ENCODE data around the gene IL15RA. TPM values are rescaled to one million over a fixed set of nuclear protein-coding genes. Genes with fewer than 3 reads are reported as not detected.
"Not testable (repeated sequence)": the region's sequence is repeated elsewhere in the genome, so short reads cannot be mapped to it uniquely, and the experiment has no call there.

Gene IL15RA
- total RNA-seq, 1 donor from 2014 or later, result 3.0 TPM

- DNase-seq, result no peak
Observed at GRCh38 chr10:6005856-6006395, 28.6 kb upstream of the IL15RA start.

GRCh38 chr10:6005161-6005804 lies 27.9 kb upstream of the IL15RA start:
- not testable (repeated sequence) for DNase-seq

DNA sequence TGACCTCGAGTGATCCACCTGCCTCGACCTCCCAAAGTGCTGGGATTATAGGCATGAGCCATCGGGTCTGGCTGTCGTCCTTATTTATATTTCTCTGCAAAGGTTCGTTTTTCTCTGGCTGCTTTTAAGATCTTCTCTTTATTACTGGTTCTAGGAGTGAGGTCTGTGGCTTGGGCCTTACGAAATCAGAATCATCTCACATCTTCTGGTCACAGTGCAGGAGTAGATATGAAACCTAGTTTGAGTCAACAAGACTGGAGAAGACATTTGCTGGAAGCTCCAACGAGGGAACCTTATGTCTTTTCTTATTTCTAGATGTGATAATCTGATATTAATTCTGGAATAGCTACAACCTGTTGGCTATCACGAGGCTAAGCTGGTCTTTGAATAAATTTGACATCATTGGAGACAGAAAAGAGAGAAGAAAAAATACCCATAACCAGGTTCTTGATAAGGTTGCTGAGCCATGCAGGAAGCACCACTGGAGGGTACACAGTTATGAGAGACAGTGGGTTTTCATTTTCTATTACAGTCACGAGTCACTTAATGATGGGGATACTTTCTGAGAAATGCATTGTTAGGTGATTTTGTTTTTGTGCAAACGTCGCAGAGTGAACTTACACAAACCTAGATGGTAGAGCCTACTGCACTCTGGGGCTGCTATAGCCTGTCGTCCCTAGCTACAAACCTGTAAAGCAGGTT lies 25.6 kb upstream of the IL15RA start:
- DNase-seq, result no peak

- DNase-seq, result no peak
Observed at GRCh38 chr10:5999440-6000165, 22.3 kb upstream of the IL15RA start.

DNA sequence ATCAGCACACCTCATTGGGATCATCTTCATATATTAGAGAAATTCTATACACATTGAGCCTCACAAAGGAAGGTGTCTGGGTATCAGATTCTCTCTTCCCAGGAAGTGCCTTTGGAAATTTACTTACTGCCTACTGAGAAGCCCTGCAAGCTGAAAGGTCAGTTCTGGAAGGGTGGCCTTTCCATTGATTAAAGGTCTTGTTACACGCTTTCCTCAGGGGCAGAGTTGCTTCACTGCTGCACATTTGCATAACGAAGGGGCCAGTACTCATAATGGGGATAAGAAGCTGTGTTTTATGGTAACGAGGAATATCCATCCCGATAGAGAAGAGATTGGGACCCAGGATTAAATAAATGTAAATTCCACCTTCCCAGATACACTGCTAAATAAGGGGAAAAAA lies 19.4 kb upstream of the IL15RA start:
- no peak for DNase-seq

GRCh38 chr10:5992398-5992797 lies 15.1 kb upstream of the IL15RA start:
- DNase-seq, result no peak

DNA sequence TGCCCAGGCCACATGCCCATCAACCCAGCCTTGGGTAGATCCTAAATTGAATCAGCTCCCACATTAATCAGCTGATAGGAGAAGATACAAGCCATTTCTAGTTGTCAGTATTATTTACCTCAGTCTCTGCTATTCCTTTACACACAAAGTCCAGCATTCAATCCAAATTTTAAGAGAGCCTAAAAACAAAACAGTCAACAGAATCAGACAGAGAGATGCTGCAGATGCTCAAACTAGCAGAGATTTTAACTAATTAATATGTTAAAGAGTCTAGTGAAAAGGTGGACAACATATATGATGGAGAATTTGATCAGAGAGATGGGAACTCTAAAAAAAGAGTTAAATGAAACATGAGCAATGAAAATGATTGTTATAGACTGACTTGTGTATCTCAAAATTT lies 14.4 kb upstream of the IL15RA start:
- DNase-seq, result no peak

- no peak for DNase-seq
Observed at GRCh38 chr10:5989756-5990155, 12.4 kb upstream of the IL15RA start.

DNA sequence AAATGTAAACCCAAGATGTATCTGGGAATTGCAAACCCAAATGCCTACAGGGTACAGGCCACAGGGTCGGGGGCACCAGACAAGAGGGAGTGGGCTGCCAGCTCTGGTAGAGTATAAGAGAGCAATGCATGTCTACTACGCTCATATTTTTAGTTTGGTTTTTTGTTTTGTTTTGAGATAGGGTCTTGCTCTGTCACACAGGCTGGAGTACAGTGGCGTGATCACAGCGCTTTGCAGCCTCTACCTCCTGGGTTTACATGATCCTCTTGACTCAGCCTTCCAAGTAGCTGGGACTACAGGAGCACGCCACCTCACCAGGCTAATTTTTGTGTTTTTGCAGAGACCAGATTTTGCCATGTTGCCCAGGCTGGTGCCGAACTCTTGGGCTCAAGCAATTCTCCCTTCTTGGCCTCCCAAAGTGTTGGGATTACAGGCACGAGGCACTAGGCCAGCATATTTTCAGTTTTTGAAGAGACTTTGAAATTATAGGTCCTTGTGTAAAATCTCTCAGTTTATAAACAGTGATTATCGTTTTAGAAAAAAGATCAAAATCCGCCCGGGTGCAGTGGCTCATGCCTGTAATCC lies 11.1 kb upstream of the IL15RA start:
- DNase-seq, result no peak

DNA sequence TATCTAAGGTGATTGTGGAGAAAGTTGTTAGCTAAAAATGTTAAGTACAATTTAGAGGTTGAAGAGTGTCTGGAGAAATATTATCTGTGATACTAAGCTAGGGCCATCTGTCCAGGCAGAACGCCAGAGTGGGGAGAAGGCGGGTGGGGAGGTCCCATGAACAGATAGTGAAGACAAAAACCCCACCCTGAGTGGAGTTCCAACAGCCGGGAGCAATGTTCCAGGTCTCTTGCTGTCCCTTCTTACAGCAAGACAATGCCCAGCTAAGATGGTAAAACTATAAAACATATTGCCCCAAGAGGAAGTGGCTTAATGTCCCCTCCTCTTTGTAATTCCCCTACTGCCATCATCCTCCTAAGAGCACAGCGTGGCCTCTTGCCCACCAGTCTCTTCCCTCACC lies 10.4 kb upstream of the IL15RA start:
- peak; percentile 36 for DNase-seq

DNA sequence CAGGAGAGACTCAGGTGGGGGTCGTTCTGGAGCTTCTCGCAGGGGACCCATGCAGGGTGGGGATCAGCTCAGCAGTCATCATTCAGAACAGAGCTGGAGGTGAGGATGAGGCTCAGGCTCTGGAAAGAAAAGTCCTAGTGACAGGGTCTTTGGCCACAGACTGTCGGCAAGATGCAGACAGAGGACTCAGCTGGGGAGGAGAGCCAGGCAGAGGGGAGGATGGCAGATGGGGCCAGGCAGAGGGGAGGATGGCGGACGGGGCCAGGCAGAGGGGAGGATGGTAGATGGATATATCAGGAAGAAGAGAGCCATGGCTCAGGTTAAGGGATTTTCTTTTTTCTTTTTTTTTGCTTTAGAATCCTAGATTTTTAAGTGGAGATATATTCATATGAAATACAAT lies 7.7 kb upstream of the IL15RA start:
- no peak for DNase-seq

DNA sequence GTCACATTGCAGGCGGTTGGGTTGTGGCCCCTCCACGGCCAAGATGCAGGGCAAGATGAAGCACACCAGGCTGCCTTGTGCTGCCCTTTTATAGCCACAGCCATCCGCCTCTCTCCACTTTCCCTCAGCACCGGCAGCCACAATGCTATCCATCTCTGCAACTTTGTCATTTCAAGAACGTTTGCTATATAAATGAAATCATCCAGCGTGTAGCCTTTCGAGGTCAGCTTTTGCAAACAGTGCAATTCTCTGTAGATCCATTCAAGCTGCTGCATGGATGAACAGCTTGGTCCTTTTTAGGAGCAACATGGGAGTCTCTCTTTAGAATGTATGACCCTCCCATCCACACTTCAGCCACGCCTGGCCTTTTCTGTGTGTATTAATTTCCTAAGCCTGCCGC lies 6.4 kb upstream of the IL15RA start:
- no peak for DNase-seq

GRCh38 chr10:5981529-5981928 lies 4.2 kb upstream of the IL15RA start:
- no peak for DNase-seq

- no peak for DNase-seq
Observed at GRCh38 chr10:5978230-5978489, 817 bp upstream of the IL15RA start.

DNA sequence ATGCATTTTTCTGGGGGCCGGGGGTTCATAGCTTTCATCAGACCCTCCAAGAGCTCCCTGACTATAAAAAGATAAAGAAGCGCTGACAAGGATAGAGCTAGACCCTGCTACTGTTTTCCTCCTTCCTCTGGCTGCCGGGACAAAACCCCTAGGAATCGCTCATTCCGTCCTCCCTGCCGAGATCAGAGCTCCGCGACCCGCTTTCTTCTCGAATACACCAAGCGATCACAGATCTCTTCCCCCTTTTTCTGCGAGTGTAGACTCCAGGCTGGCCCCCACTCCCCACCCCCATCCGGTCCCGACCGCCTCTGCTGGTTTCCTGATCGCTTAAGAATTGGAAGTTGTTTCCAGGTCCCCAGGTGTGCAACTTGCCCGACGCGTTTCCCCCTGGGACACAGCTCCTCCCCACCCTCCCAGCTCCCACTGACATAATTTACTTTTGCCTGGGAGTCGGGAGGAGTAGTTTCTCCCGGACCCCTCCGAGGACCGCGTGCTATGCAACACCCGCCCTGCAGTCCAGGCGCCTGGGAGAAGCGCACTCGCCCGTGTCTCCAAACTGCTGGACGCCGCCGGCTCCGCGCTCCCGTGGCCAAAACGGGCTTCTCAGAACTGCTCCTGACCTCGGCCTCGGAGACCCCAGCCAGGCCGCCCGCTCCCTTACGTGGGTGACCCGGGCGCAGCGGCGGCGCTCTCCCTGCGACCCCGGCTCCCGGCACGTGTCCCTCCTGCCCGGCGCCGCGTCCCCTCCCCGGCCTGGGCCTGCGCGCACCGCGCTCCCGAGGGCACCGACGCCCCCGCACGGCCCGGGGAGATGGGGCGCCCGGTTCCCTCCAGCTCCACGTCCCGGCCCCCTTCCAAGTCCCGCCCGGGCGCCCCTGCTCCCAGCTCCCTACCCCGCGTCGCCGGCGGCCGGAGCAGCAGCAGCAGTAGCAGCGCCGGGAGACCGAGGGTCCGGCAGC lies 552 bp downstream of the IL15RA start:
- peak; percentile 43 for DNase-seq

- no peak for DNase-seq
Observed at GRCh38 chr10:5975641-5976473, 1.5 kb downstream of the IL15RA start.

DNA sequence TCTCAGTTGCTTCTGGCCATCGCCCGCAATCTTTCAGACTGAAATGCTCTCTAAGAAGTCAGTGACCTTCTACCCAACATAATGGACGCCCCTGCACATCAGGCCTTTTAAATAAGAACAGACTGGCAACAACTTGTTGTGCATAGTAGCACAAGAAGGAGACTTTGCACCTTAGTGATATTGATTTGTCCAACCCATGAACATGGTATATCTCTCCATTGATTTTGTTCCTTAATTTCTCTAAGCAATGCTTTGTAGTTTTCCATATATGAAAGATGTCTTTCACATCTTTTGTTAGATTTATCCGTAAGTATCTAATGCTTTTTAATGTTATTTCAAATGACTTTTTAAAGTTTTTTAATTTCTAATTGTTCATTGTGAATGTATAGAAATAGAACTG lies 4.3 kb downstream of the IL15RA start:
- DNase-seq, result no peak

GRCh38 chr10:5971886-5972285 lies 5.5 kb downstream of the IL15RA start:
- DNase-seq, result no peak

- DNase-seq, result no peak
Observed at GRCh38 chr10:5971315-5971832, 6.0 kb downstream of the IL15RA start.

DNA sequence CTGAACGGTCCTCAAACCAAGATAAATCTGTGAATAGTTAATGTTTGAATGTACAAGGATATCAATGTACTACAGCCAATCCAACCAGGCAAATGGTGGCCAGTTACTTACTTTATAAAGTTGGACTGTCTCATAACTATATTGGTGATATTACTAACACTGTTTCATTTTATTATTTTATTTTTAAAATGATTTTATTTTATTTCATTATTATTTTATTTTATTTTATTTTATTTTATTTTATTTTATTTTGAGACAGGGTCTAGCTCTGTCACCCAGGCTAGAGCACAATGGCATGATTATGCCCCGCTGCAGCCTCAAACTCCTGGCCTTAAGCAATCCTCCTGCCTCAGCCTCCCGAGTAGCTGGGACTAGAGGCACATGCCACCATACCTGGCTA lies 6.8 kb downstream of the IL15RA start:
- DNase-seq, result no peak

GRCh38 chr10:5970066-5970465 lies 7.3 kb downstream of the IL15RA start:
- DNase-seq, result no peak
